AG20443 (cell line): ENCODE results near the gene MRPL12.

Experiments
- DNase-seq: peaks from one replicate; pipeline ENCODE4 v3.0.0; 2012; ENCODE audit warnings: low spot score, mixed read lengths

The MRPL12 gene

DNA sequence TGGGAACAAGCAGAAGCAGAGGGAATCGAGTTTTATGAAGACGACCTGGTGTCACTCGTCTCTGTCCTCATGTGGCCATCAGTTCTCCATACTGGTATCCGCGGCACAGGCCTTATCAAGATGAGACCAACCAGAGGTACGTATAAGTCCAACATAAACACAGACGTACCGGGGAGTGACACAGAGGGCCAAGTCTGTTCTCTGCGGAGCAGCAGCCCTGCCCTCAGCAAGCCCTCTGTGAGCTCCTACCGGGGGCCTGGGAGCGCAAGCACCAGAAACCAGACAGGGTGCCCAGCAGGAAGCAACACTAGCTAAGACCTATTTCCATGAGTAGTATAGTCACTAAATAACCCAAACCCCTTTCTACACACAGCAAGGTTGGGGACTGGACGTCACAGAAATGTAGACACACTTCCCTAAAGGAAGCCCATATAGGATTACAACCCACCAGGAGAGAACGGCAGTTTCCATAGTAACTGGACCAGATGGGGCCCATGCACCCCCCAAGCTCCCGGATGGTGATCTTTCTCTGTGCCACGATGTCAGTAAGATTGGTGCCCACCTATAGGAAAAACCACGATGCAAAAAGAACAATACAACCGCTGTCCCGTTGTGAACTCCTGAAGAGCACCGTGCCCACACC lies 20.5 kb upstream of the MRPL12 start:
- no peak for DNase-seq

DNA sequence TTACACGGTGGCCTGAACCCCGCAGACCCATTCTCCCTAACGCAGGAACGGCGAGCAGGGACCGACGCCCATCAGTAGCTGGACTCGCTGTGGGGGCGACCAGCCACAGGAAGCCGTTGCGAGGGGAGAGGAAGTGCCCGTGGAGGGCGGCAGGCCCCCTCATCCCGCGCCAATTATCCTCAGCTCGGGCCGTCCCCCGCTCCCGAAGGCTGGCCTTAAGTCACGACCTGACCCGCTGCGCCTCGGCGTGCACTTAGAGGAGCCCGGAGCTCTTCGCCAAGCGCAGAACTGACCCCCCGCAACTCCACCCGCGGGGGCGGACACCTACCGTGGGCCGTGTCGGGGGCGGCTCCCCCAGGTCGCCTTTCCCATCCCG lies 20.0 kb upstream of the MRPL12 start:
- DNase-seq, result peak; percentile 37

DNA sequence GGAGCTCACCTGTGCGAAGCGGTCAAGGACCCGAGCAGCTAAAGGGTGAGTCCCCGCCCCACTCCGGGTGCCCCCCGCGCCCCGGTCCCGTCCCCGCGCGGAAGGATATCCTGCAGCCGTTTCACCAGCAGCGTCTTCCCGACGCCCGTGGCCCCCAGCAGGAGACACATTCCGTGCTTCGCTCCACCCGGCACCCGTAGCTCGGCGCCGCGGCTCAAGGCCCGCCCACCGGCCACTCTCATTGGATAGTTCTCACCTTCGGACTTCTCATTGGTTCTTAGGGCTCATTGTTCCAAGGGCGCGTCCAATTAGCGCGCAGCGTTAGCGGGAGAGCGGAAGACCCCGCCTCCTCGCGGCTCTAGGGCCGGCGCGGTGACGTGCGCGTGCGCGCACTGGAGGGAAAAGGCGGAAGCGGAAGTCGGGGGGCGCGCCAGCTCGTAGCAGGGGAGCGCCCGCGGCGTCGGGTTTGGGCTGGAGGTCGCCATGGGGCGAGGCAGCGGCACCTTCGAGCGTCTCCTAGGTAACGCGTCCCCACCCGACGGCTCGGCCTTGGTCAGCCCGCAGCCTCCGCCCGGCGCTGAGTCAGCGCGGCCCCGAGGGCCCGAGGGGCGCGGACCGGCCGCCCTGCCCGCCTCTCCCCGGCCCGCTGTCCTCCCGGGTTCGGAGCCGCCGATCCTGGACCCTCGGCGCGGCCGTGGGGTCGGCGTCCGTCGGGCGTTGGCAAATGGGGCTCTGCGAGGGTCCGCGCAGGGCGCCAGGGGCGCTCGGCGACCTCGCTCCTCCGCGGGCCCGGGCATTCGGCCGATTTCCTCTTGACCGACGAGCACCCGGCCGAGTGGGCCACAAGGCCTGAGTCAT lies 19.4 kb upstream of the MRPL12 start, which contains the start of the genes ARL16 and HGS:
Gene ARL16 (minus strand): TSS at position 214 of the 858 bp plus-strand sequence. CDS start 44 bp downstream, at position 170.
Gene HGS (plus strand): TSS at position 428 of the 858 bp plus-strand sequence. CDS start 56 bp downstream, at position 484.
- DNase-seq, result peak; percentile 99

DNA sequence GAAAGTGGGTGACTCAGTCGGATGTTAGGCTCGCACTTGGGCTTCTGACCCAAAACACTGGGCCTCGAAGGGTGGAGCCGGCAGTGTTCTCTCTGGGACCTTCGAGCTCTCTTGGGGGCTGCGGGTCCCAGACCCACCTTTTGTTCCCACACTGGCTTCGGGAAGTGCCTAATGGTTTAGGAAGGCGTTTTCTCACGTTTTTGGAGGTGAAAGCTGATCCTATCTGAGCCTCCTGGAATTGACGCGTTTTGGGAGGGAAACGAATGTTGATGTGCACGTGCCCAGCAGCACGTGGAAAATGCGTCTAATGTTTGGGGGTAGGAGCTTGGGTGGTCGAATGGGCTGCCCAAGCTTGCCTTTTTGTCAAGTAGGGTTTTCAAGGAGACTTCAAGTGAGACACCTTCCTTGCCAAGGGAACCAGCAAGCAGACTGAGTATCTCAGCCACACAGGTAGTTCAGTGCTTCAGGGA lies 18.7 kb upstream of the MRPL12 start:
- DNase-seq, result peak; percentile 89

DNA sequence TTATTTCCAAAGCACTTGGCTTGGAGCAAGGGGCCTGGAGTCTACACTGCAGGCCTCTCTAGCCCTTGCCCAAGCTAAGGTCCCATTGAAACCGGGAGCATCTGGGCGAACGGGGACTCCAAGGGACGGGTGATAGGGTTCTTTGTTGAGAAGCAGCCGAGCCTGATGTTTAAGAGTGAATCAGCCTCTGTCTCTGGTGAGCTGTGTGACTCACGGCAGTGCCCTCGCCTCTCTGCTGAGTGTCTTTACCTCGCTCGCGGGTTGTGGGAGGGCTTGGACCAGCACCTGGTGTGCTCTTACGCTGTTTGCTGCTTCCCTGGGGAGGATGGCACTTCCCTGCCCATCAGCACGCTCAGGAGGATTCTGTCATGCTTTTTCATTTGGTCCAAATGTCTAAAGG lies 18.1 kb upstream of the MRPL12 start:
- peak; percentile 72 for DNase-seq

DNA sequence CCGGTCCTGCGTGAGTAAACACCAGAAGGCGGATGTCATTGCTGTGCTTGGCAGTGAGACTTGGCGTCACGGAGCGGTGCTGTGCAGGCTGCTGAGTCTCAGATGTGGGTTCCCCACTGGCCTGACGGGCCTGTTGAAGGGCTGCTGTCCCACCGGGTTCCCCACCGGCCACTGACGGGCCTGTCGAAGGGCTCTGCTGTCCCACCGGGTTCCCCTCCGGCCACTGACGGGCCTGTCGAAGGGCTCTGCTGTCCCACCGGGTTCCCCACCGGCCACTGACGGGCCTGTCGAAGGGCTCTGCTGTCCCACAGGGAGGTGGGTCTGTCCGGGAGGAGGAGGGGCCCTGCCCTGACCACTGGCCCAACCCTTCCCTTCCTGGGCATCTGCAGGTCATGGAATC lies 16.6 kb upstream of the MRPL12 start:
- DNase-seq, result no peak

DNA sequence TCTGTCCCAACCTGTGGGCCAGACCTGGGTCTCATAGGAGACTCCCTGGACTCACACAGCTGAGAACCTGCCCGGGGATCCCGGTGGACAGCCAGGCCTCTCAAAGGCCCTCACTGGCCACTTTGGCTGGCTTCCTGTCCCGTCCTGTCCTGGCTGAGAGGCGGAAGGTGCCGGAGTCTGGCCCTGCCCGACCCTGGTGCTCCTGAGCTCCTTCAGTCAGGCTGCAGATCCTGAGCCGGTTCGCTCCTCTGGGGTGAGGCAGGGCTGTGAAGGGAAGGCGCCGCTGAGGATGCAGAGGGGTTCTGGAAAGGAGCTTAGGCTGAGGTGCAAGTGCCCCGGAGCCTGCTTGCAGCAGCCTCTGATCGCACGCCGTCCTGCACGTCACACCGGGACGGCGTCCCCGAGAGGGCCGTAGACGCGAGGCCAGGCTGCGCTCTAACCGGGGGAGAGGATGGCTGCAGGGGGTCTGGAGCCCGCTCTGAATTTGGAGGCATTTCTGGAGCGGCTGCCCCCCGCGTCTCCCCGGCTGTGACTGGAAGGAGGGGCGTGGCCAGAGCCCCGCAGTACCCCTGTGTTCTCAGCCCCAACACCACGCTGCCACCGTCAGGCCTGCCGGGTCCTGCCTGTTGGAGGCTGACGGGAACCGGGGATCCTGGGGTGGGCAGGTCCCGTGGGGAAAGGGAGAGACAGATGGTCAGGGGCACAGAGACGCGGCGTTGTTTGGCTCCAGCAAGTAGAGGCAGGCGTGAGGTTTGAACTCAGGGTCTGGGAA lies 15.2 kb upstream of the MRPL12 start:
- DNase-seq, result no peak

DNA sequence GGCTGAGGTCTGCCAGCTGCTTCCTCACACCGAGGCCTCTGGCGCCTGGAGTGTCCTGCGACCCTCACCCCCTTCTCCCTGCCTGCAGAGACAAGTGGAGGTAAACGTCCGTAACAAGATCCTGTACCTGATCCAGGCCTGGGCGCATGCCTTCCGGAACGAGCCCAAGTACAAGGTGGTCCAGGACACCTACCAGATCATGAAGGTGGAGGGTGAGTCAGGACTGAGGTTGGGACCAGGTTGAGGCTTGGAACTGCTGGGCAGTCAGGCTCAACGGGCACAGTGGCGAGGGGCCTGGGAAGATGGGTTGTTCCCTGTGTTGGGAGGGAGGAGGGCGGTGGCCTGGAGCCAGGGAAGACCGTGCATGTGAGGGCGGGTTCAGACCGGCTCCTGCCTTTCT lies 14.6 kb upstream of the MRPL12 start:
- no peak for DNase-seq

DNA sequence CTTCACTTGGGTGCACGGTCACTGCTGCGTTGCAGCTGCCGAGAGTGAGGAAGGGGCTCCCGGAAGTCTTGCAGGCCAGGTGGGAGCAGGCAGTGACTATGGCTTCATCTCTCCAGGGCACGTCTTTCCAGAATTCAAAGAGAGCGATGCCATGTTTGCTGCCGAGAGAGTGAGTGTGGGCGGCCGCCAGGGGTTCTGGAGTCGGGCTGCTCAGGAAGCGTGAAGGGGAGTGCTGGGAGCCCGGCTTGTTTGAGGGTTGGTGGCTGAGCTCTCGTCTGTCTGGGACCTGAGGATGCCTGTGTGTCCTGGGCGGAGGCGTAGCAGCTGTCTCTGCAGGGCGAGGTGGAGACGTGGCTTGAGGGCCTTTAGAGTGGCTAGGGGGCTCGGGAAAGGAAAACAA lies 13.1 kb upstream of the MRPL12 start:
- no peak for DNase-seq

DNA sequence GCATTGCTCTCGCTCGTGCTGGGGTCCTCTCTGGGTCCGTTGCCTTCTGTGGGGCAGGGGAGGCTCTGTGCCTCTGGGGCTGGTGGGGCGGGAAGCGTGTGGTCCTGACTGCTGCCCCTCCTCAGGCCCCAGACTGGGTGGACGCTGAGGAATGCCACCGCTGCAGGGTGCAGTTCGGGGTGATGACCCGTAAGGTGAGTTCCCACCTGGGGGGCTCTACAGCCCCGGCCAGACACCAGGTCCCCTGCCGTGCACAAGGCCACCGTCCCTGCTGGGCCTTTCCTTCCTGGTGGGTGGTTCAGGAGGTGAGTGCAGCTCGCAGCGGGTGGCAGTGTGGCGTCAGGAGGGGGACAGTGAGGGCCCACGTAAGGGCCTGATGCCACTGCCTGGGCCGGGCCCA lies 12.6 kb upstream of the MRPL12 start:
- DNase-seq, result no peak

DNA sequence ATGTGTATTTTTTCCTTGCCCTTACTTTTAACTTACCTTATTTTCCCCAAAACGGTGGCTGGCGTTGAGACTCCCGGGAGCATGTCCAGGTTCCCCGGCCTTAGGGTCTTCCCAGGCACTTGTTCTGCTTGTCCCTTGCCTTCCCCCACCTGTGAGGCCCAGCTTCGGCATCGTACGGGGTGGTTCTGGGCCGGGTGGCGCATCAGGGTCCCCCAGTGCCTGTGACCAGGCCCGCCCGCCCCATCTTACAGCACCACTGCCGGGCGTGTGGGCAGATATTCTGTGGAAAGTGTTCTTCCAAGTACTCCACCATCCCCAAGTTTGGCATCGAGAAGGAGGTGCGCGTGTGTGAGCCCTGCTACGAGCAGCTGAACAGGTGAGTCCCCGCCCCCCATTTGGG lies 12.0 kb upstream of the MRPL12 start:
- no peak for DNase-seq

DNA sequence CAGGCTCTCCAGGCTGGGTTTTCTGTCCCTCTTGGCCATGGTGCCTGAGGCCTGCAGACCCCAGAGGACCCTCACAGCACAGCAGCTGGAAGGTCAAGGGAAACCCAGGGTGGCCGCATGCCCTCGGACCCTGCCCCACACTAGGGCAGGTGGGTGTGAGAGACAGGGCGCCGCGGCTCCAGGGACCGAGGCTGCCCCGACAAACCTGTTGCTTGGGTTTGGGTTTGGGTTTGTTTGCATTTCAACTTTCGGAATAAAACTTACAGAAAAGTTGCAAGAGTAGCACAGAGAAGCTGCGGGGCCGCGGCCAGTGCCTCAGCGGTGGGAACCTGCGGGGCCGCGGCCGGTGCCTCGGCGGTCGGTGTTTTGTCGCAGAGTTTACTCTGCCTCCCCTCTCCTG lies 11.6 kb upstream of the MRPL12 start:
- no peak for DNase-seq

DNA sequence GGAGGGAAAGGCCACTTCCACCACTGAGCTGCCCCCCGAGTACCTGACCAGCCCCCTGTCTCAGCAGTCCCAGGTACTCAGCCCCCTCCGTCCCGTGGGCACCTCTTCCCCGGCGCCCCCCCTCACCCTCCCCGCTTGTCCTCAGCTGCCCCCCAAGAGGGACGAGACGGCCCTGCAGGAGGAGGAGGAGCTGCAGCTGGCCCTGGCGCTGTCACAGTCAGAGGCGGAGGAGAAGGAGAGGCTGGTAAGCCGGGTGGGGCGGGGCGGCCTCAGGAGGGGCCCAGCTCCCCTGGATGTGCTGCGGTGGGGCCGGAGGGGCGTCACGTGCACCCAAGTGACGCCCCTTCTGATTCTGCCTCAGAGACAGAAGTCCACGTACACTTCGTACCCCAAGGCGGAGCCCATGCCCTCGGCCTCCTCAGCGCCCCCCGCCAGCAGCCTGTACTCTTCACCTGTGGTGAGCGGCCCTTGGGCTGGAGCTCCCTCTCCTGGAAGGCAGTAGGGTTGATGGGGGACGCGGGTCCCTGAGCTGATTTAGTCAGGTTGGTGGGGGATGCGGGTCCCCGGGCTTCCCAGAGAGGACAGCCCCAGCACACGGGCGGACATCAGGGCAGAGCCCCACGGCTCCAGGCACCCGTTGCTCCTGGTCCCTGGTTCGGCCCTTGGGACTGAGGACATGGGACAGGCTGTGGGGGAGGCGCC lies 9.5 kb upstream of the MRPL12 start:
- DNase-seq, result no peak

DNA sequence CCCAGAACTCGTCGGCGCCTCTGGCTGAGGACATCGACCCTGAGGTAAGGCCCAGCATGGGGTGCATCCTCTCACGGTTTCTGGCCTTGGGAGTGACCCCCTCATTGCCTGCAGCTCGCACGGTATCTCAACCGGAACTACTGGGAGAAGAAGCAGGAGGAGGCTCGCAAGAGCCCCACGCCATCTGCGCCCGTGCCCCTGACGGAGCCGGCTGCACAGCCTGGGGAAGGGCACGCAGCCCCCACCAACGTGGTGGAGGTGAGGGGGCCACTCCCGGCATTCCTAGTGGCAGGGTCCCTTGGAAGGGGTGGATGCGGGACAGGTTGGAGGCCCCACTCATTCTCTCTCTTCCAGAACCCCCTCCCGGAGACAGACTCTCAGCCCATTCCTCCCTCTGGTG lies 8.4 kb upstream of the MRPL12 start:
- no peak for DNase-seq

DNA sequence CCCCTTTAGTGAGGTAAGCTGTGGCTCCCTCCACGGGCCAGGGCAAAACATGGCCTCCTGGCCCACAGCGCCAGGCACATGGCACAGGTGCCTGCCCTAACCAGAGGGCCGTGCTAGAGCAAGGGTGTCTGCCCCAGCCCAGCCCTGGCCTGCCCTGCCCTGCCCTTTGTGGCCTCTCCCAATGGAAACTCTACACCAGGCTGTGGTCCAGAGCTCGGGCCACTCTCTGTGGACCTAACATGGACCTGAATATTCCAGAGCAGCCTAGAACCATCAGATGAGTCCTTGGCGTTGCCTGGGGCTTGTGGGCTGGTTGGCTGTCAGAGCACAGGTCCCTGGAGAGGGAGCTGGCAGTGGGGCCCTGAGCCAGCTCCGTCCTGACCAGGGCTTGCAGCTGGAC lies 8.0 kb upstream of the MRPL12 start:
- DNase-seq, result no peak

DNA sequence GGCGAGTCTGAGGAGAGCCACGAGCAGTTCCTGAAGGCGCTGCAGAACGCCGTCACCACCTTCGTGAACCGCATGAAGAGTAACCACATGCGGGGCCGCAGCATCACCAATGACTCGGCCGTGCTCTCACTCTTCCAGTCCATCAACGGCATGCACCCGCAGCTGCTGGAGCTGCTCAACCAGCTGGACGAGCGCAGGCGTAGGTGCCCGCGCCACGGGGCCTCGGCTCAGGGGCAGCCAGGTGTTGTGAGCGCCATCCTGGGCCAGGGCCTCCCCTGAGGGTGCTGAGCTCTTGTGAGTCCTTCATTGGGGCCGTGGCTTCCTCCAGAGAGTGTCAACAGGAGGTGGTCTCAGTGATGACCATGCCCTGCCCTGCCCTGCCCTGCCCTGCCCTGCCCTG lies 7.4 kb upstream of the MRPL12 start:
- no peak for DNase-seq

DNA sequence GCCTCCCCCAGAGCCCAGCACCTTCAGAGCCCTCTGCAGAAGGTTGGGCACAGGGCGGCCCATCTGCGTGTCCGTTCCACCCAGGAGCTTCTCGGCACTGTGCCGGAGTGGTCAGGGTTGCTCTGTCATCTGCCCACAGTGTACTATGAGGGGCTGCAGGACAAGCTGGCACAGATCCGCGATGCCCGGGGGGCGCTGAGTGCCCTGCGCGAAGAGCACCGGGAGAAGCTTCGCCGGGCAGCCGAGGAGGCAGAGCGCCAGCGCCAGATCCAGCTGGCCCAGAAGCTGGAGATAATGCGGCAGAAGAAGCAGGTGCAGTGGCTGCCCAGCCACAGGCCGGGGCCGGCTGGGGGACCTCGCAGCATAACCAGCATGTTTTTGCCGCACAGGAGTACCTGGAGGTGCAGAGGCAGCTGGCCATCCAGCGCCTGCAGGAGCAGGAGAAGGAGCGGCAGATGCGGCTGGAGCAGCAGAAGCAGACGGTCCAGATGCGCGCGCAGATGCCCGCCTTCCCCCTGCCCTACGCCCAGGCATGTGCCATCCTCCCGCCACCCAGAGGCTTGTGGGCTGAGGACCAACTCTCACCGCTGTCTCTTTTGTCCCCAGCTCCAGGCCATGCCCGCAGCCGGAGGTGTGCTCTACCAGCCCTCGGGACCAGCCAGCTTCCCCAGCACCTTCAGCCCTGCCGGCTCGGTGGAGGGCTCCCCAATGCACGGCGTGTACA lies 6.8 kb upstream of the MRPL12 start:
- no peak for DNase-seq

DNA sequence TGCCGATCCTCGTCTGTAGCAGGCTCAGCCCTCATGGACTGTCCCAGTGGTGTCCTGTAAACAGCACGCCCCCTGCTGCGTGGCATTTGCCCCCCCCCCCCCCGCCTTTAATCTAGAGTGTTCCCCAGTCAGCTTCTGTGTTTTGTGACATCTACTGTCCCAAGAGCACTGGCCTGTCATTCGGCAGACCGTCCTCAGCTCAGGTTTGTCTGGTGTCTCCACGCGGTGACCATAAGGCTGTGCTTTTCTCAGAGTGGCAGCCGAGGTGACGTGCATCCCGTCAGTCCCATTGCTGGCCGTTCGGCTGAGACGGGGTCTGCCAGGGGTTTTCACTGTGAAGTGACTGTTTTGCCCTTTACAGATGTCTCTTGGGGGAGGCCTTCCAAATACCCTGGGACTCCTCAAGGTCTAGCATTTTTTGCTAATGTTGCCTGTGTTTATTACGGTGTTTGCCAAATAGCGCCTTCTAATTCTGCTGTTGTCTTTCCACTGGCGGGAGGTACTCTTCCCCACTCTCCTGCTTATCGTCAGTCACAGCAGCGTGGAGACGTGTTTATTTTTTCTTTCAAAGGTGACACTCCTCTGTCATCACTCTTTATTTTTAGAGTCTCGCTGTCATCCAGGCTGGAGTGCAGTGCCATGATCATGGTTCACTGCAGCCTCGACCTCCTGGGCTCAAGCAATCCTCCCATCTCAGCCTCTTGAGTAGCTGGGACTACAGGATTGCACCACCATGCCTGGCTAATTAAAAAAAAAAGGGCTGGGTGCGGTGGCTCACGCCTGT lies 5.7 kb upstream of the MRPL12 start:
- no peak for DNase-seq

DNA sequence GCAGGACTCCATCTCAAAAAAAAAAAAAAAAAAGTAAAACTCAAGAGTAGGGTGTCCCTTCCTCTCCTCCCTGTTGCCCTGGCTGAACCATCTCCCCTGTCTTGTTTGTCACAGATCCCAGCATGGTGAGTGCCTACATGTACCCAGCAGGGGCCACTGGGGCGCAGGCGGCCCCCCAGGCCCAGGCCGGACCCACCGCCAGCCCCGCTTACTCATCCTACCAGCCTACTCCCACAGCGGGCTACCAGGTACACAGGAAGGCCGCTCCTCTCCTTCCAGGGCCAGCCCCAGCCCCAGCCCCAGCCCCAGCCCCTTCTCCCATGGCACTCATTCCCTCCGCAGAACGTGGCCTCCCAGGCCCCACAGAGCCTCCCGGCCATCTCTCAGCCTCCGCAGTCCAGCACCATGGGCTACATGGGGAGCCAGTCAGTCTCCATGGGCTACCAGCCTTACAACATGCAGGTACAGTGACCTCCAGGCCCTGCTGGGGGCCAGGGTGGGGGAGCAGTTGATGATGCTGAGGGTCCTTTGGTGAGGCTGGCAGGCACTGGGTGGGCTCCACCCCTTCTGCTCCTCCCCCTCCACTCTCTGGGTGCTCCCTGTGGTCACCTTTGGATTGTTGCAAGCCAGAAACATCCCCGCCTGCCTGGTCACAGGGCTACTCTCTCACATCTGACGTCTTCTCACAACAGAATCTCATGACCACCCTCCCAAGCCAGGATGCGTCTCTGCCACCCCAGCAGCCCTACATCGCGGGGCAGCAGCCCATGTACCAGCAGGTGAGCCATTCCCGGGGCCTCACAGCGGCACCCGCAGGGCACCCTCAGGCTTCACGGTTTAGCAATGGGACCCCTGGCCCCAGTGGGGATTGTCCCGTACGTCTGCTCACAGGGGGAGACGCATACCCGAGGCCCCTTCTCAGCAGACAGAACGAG lies 2.5 kb upstream of the MRPL12 start:
- DNase-seq, result no peak
